Measurements from ENCODE around the gene RNF220. TPM values are rescaled to one million over a fixed set of nuclear protein-coding genes. Genes with fewer than 3 reads are reported as not detected.

RNF220 gene
- total and polyA plus RNA-seq, 2 experiments from 2014 or later, result 47.4 to 123 TPM

GRCh38 chr1:44496541-44497171 lies 91.6 kb downstream of the RNF220 start:
- Histone ChIP-seq H3K9me3 (ENCODE audit: low read depth) (no peaks in the 10 kb centered on the region), H3K9me2 (ENCODE audit: insufficient read depth) (no peaks in the 10 kb centered on the region), H4K20me1 (ENCODE audit: insufficient read depth) (no peaks in the 10 kb centered on the region), H3K9ac (no peak overlapping the region), H3K27ac (no peak overlapping the region), H3K4me3 (no peak overlapping the region), H2AFZ (no peak overlapping the region), H3K36me3 (ENCODE audit: low read depth) (no peaks in the 10 kb centered on the region), H3K4me2 (ENCODE audit: unreplicated experiment) (no peak overlapping the region), H3K79me2 (ENCODE audit: insufficient read depth) (no peaks in the 10 kb centered on the region), H3F3A (ENCODE audit: insufficient read depth) (no peaks in the 10 kb centered on the region), H3K27me3 (replicated peaks; ENCODE audit: insufficient read depth) (peaks cover 78% of the 10 kb centered on the region), H3K4me1 (ENCODE audit: insufficient read depth) (no peaks in the 10 kb centered on the region)
- in situ Hi-C loops (cut with MboI), result no loop called here
- DNase-seq, result no peak
- TF ChIP-seq EZH2phosphoT487 (IDR thresholded peaks at IDR 0.05; ENCODE audit: insufficient read depth, low read depth) (no peak), EZH2 (IDR thresholded peaks at IDR 0.05; ENCODE audit: insufficient read depth, poor library complexity, severe bottlenecking) (no peak)
- WGBS, 2 experiments (ENCODE audit: low coverage in 1 of 2, low lambda C conversion rate in 2 of 2, missing lambda C conversion rate in 2 of 2), result 79 to 80% methylated on average over 6 of the region's 6 CpGs

GRCh38 chr1:44497422-44498170 lies 92.5 kb downstream of the RNF220 start:
- no peak for DNase-seq
- no peaks in the 10 kb centered on the region for H3K36me3 ChIP-seq (ENCODE audit: low read depth)
- no peaks in the 10 kb centered on the region for H3K9me2 ChIP-seq (ENCODE audit: insufficient read depth)
- H3K27ac ChIP-seq, result no peak overlapping the region
- in situ Hi-C loops (cut with MboI), result no loop called here
- H3K9me3 ChIP-seq (ENCODE audit: low read depth), result no peaks in the 10 kb centered on the region
- H3K4me3 ChIP-seq, result no peak overlapping the region
- no peak overlapping the region for H3K9ac ChIP-seq
- no peaks in the 10 kb centered on the region for H3K79me2 ChIP-seq (ENCODE audit: insufficient read depth)
- H2AFZ ChIP-seq, result no peak overlapping the region
- no peaks in the 10 kb centered on the region for H3K4me1 ChIP-seq (ENCODE audit: insufficient read depth)
- H3F3A ChIP-seq (ENCODE audit: insufficient read depth), result no peaks in the 10 kb centered on the region
- 45 to 53% methylated on average over 12 of the region's 12 CpGs for WGBS, 2 experiments (ENCODE audit: low coverage in 1 of 2, low lambda C conversion rate in 2 of 2, missing lambda C conversion rate in 2 of 2)
- no peak overlapping the region for H3K4me2 ChIP-seq (ENCODE audit: unreplicated experiment)
- no peak for TF ChIP-seq EZH2 (IDR thresholded peaks at IDR 0.05; ENCODE audit: insufficient read depth, poor library complexity, severe bottlenecking)
- TF ChIP-seq EZH2phosphoT487 (IDR thresholded peaks at IDR 0.05; ENCODE audit: insufficient read depth, low read depth), result no peak
- peaks cover 73% of the 10 kb centered on the region for H3K27me3 ChIP-seq (replicated peaks; ENCODE audit: insufficient read depth)
- H4K20me1 ChIP-seq (ENCODE audit: insufficient read depth), result no peaks in the 10 kb centered on the region

GRCh38 chr1:44499306-44499705 lies 94.3 kb downstream of the RNF220 start:
- peaks cover 67% of the 10 kb centered on the region for H3K27me3 ChIP-seq (replicated peaks; ENCODE audit: insufficient read depth)
- in situ Hi-C loops (cut with MboI), result no loop called here

GRCh38 chr1:44500181-44501046 lies 95.4 kb downstream of the RNF220 start:
- peaks cover 67% of the 10 kb centered on the region for H3K27me3 ChIP-seq (replicated peaks; ENCODE audit: insufficient read depth)
- H4K20me1 ChIP-seq (ENCODE audit: insufficient read depth), result no peaks in the 10 kb centered on the region
- H3F3A ChIP-seq (ENCODE audit: insufficient read depth), result no peaks in the 10 kb centered on the region
- no peaks in the 10 kb centered on the region for H3K9me3 ChIP-seq (ENCODE audit: low read depth)
- H3K27ac ChIP-seq, result no peak overlapping the region
- no peak overlapping the region for H3K4me2 ChIP-seq (ENCODE audit: unreplicated experiment)
- H2AFZ ChIP-seq, result no peak overlapping the region
- in situ Hi-C loops (cut with MboI), result no loop called here
- no peak overlapping the region for H3K4me3 ChIP-seq
- H3K36me3 ChIP-seq (ENCODE audit: low read depth), result no peaks in the 10 kb centered on the region
- no peaks in the 10 kb centered on the region for H3K79me2 ChIP-seq (ENCODE audit: insufficient read depth)
- peak; percentile 11 for DNase-seq
- H3K9me2 ChIP-seq (ENCODE audit: insufficient read depth), result no peaks in the 10 kb centered on the region
- TF ChIP-seq EZH2 (IDR thresholded peaks at IDR 0.05; ENCODE audit: insufficient read depth, poor library complexity, severe bottlenecking) (peak; percentile 13), EZH2phosphoT487 (IDR thresholded peaks at IDR 0.05; ENCODE audit: insufficient read depth, low read depth) (no peak)
- 35 to 38% methylated on average over 17 of the region's 17 CpGs for WGBS, 2 experiments (ENCODE audit: low coverage in 1 of 2, low lambda C conversion rate in 2 of 2, missing lambda C conversion rate in 2 of 2)
- no peak overlapping the region for H3K9ac ChIP-seq
- H3K4me1 ChIP-seq (ENCODE audit: insufficient read depth), result no peaks in the 10 kb centered on the region

More at GRCh38 chr1:44499306-44499705, 94.3 kb downstream of the RNF220 start:
- Histone ChIP-seq H3K9me3 (ENCODE audit: low read depth) (no peaks in the 10 kb centered on the region), H3K4me2 (ENCODE audit: unreplicated experiment) (no peak overlapping the region), H3K9ac (no peak overlapping the region), H2AFZ (no peak overlapping the region), H3K9me2 (ENCODE audit: insufficient read depth) (no peaks in the 10 kb centered on the region), H3K4me3 (no peak overlapping the region), H3K4me1 (ENCODE audit: insufficient read depth) (no peaks in the 10 kb centered on the region), H4K20me1 (ENCODE audit: insufficient read depth) (no peaks in the 10 kb centered on the region), H3K79me2 (ENCODE audit: insufficient read depth) (no peaks in the 10 kb centered on the region), H3F3A (ENCODE audit: insufficient read depth) (no peaks in the 10 kb centered on the region), H3K27ac (no peak overlapping the region), H3K36me3 (ENCODE audit: low read depth) (no peaks in the 10 kb centered on the region)
- no peak for TF ChIP-seq EZH2 (IDR thresholded peaks at IDR 0.05; ENCODE audit: insufficient read depth, poor library complexity, severe bottlenecking)
- TF ChIP-seq EZH2phosphoT487 (IDR thresholded peaks at IDR 0.05; ENCODE audit: insufficient read depth, low read depth), result no peak
- 51 to 60% methylated on average over 3 of the region's 3 CpGs for WGBS, 2 experiments (ENCODE audit: low coverage in 1 of 2, low lambda C conversion rate in 2 of 2, missing lambda C conversion rate in 2 of 2)
- no peak for DNase-seq
